ENCODE measurements around the gene KSR2. TPM values are rescaled to one million over a fixed set of nuclear protein-coding genes. Genes with fewer than 3 reads are reported as not detected.

KSR2 gene
- polyA plus RNA-seq, 1 donor = 1.2 TPM

DNA sequence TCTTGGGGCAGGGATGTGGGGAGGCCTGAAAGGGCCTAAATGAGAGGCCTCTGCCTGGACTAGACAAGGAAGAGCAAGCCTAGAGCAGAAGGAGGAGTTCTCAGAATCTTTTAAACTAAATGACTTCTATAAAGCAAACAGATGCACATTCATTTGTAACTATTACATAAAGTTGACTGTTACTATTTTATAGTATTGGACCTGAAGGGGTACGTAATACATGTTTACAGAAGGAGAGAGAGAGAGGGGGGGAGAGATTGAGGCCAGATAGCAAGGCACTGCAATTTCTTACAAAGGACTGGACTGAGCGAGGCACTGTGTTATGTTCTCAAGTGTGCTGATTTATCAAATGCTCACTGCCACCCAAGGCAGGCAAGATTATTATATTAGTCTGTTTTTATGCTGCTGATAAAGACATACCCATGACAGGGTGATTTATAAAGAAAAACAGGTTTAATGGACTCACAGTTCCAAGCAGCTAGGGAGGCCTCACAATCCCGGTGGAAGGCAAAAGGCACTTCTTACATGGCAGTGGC lies 391.6 kb downstream of the KSR2 start:
- DNase-seq = no peak

GRCh38 chr12:117576053-117576452 lies 392.7 kb downstream of the KSR2 start:
- DNase-seq = no peak

DNA sequence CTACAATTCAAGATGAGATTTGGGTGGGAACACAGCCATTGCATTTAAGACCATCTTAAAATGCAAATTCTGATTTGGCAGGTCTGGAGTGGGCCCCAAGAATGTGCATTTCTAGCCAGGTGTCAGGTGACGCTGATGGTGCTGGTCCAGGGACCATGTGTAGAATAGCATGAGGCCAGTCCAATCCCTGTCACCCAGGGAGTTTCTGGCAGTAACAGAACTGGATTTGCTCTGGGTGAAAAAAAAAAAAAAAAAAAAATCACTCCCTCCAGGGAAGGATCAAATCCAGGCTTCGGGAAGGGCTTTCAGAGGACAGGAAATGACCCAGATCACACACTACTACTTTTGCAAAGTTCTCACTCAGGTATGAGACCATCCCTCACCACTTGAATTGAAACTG lies 394.1 kb downstream of the KSR2 start:
- DNase-seq = no peak

- no peak for DNase-seq
Observed at GRCh38 chr12:117572755-117573154, 396.0 kb downstream of the KSR2 start.

- DNase-seq = no peak
Observed at GRCh38 chr12:117571321-117571720, 397.5 kb downstream of the KSR2 start.

- no peak for DNase-seq
Observed at GRCh38 chr12:117570608-117571007, 398.2 kb downstream of the KSR2 start.

DNA sequence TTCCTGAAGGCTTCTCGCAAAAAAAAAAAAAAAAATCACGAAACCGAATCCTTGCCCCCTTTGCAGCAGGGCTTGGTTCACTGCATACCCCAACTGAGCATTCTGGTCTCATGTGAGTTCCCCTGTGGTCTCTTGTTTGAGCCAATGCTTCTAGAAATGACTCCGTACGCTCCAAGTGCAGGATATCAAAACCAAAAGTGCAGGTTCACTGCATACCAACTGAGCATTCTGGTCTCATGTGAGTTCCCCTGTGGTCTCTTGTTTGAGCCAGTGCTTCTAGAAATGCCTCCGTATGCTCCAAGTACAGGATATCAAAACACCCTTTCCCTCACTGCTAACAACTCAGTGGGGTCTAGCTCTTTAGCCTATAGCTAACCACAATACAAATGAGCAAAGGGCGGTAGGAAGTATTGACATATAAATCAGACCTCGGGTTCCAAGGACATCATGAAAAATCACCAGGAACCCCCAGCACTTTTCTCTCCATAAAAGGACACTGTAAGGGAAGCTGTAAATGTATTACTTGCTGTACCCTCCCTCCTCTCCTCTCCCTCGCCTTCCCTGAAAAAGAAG lies 401.1 kb downstream of the KSR2 start:
- DNase-seq = no peak

GRCh38 chr12:117564881-117565280 lies 403.9 kb downstream of the KSR2 start:
- no peak for DNase-seq

DNA sequence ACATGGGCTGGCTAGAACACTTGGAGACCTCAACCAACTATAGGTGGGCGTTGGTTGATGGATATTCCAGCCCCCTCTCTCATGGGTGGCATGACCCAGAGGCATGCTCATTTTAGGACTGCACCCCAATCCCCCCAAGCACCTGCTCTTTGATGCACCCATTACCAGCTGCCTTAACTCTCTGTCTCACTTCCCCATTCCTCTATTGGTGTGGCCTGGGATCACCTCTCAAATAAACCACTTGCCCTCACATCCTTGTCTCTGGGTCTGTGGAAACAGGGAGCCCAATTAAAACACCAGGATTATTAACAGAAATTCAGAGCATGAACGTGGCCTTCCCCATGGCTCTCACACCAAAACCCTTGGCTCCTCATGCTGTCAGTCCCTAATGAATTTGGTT lies 405.1 kb downstream of the KSR2 start:
- DNase-seq = no peak

DNA sequence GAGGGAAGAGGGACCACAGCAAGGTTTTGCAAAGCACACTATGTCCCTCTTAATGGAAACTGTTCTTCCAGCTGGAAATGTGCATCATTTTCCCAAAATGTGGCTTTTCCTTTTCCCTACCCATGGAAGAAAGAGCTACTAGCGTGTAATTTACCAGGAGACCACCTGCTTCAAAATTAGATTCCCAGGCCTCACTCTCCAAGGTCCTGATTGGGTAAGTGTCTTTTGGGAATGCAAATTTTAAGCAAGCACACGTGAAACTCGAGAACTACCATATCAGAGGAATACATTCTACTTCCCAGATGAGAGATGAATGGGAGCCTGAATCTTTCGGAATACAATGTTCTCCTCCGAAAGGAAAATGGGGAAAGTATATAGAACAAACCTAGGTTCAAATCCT lies 405.8 kb downstream of the KSR2 start:
- no peak for DNase-seq

GRCh38 chr12:117561990-117562389 lies 406.8 kb downstream of the KSR2 start:
- DNase-seq = no peak

DNA sequence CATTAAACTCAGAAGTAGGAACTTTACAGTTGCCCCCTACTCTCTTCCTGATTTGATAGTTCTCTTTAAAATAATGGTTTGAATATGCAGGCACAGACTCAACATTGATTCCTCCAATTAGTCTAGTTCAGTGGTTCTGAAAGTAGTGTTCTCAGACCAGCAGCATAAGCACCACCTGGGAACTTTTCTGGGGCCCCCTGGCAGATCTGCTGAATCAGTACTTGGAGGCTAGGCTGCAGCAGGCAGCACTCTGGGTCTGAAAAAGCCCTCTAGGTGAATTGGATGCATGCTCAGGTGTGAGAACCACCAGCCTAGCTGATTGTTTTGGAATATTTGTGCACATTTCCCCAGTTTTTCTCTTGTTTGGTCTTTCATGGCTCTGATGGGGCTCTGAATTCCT lies 408.8 kb downstream of the KSR2 start:
- no peak for DNase-seq

DNA sequence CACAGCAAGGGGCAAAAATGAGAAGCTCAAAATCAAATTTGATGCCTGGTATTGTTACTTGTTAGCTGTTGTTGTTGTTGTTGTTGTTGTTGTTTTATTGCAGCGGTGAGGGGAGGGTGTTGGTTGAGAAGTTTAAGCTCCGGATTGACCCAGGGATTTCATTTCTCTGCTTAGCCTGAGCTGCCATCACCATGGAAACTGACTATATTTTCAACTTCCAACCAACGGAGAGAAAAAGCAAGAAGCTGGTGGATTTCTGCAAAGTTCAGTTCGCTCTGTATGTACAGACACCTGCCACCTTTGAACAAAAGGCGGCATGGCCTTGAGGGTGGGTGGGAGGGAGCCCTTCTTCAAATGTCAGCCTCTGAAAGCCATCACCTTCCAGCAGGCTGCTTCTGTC lies 412.9 kb downstream of the KSR2 start:
- no peak for DNase-seq

- no peak for DNase-seq
Observed at GRCh38 chr12:117552971-117553370, 415.8 kb downstream of the KSR2 start.

DNA sequence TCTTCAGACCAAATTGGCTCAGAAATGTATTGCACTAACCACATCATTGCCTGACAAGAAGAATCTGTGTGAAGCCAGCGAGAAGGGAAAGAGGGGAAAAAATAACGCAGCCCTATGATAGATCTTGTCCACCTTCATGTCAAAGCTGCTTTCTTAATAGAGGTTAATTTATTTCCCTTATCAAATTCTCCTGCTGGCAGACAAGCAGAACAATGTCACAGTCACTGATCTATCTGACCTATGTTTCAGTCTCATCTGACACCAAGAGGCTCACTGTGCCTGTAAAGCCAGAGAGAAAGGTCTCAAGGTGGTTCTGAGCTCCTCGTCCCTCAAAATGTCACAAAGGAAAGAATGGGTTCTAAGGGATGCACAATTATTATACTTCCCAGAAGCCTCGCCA lies 417.1 kb downstream of the KSR2 start:
- no peak for DNase-seq

GRCh38 chr12:117547209-117547608 lies 421.6 kb downstream of the KSR2 start:
- DNase-seq = no peak

GRCh38 chr12:117545216-117545615 lies 423.6 kb downstream of the KSR2 start:
- DNase-seq = no peak

DNA sequence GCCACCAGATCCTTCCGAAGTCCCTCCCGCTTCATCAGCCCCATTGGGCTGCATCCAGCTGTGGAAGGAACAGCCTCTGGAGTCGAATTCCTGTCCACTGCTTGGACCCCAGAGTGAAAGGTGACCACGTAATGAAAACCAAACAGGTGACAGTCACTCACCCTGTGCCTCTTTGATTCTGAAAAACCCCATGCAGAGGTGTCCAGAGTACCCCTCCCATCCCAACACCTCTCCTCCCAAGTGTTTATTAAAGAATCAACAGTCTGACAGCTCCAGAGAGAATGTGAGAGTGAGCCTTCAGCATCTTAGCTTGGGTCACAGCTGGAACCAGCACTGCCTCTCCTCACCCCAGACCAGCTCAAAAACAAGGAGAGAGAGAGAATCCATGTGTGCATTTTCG lies 428.8 kb downstream of the KSR2 start:
- no peak for DNase-seq

DNA sequence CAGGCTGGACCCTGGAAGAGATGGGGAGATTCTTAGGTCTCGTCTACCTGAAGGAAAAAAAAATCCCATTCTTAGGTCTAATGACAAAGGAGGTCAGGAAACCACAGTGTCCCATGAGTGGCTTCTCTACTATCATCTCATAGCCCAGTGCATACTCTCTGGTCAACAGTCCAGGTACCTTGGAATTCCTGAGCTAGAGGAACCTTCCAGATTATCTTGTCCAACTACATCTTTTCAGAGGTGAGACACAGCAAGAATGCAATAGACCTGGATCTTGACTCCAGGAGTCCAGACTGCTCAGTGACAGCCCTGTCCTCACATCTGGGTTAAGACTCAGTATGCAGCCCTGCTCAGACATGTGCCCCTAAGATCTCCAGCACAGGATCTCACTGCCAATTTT lies 429.9 kb downstream of the KSR2 start:
- no peak for DNase-seq

DNA sequence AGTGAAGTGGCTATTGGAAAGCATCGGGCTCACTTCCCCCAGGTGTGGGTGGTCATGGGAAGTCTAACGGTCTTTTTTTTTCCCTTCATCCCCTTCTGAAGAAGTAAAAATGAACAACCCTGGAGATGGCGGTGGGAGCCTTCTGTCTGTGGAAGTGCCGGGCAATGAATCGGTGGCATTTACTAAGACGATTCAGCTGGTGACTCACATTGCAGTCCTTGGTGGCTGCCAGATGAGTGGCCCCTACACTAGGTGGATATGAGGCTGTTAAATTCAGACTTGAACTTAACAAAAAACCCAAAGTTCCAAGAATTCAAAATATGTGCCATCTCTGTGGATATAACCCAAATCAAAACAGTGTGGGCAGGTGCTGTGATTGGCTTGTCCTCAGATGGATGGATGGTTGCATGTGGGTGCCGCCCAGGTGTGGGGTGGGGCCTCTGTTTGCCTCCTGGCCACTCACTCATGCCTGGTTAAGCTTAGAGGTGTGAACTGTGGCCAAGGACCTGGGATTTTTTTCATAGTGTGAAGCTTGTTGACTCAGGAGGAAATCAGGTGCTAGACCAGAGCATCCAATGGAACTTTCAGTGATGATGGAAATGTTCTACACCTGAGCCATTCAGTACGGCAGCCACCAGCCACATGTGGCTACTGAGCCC lies 430.6 kb downstream of the KSR2 start:
- DNase-seq = no peak

DNA sequence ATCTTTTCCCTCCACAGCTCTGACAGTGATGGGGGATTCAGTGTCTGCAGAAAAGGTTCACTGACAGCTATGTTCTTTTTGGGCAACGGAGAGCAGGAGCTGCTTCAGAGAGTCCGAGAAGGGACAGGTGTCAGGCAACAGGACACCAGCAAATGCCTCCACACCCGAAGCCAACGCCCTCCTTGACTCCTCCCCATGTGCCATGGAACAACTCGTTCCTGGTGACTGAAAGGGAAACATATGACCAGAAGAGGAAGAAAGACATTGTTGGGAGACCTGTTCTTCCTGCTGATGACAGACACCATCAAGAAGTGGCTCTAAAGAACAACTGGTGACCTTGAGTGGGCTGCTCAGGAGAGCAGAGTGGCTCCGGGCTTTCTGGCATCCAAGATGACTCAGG lies 435.1 kb downstream of the KSR2 start:
- no peak for DNase-seq

DNA sequence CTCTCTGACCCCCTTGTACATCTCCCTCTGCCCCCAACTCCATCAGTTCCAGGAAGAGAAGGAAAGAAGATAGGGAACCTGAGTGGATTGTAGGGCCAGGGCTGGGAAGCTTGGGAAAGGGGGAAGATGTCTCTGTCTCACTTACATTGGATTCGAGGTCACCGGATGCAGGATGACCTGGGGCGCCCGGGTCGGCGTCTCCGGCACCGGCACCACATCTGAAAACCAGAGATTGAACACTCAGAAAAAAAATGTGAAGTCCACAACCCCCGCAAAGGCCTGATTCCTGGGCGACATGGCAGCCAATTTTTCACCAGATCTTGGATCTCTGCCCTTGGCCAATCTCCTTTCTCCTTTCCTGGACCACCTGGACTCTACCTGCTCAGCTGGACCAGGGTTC lies 438.0 kb downstream of the KSR2 start:
- DNase-seq = no peak

GRCh38 chr12:117528538-117528937 lies 440.3 kb downstream of the KSR2 start:
- DNase-seq = no peak

- DNase-seq = no peak
Observed at GRCh38 chr12:117527479-117527855, 441.3 kb downstream of the KSR2 start.
